Chondrocyte (in vitro differentiated cells): ENCODE data around the gene RAB27A. TPM values are rescaled to one million over a fixed set of nuclear protein-coding genes. Genes with fewer than 3 reads are reported as not detected.

Experiments
- DNase-seq: peaks from one replicate; pipeline ENCODE4 v3.0.0; 2021; ENCODE audit warnings: mixed read lengths, low spot score
- H3K27ac Mint-ChIP-seq: one replicate; pipeline ENCODE4 v1.8.0; 2021; ENCODE audit warnings: mild to moderate bottlenecking, moderate library complexity, mixed read lengths; ENCODE audit not compliant: unreplicated experiment
- H3K27me3 Mint-ChIP-seq: 2 replicates; pipeline ENCODE4 v1.8.0; 2021; ENCODE audit warnings: low read depth, mixed read lengths
- H3K36me3 Mint-ChIP-seq: 2 replicates; pipeline ENCODE4 v1.8.0; 2021; ENCODE audit warnings: low read depth, mixed read lengths
- H3K4me1 Mint-ChIP-seq: 2 replicates; pipeline ENCODE4 v1.8.0; 2021; ENCODE audit warnings: low read depth, mild to moderate bottlenecking, mixed read lengths
- H3K4me3 Mint-ChIP-seq: one replicate; pipeline ENCODE4 v1.8.0; 2021; ENCODE audit warnings: mild to moderate bottlenecking, moderate library complexity, mixed read lengths; ENCODE audit not compliant: unreplicated experiment
- H3K9me3 Mint-ChIP-seq: 2 replicates; pipeline ENCODE4 v1.8.0; 2021; ENCODE audit warnings: low read depth, mixed read lengths
- CTCF ChIP-seq: fragments of 200-600 bp; sonication (generic); IDR thresholded peaks from 2 replicates; pipeline ENCODE4 v1.5.0; 2021; ENCODE audit warnings: antibody characterized with exemption, mild to moderate bottlenecking, moderate library complexity
- long read RNA-seq: library from polyadenylated mRNA; stranded (forward); transcript quantifications from one replicate; pipeline ENCODE4 v2.0.0, GENCODE V29; 2021
- total RNA-seq: library from RNA; stranded (reverse); gene quantifications from 3 replicates; pipeline ENCODE4 v1.2.1, GENCODE V29; 2021

RAB27A gene
- total RNA-seq, result 16.8 to 18.3 TPM (median 17.5 TPM) in 3 replicates
- long read RNA-seq, partial matches to known transcripts, result 0 of 4 reads
- long read RNA-seq, other reads (novel, unspliced or antisense), result 0 of 4 reads

GRCh38 chr15:55289746-55290527, at the start of gene RAB27A:
Gene RAB27A (minus strand): TSS chr15:55289813. CDS start chr15:55234934, 54,879 bp downstream.
- DNase-seq, result no peak
- Mint-ChIP-seq H3K36me3 (no peaks in the 10 kb centered on the region), H3K27me3 (no peaks in the 10 kb centered on the region), H3K27ac (peak within 1 kb of the TSS; percentile 84), H3K4me1 (peaks cover 14% of the 10 kb centered on the region), H3K4me3 (peak within 1 kb of the TSS; percentile 86), H3K9me3 (no peaks in the 10 kb centered on the region)
- no peak for TF ChIP-seq CTCF

- no peaks in the 10 kb centered on the region for H3K9me3 Mint-ChIP-seq
- TF ChIP-seq CTCF, result no peak
- H3K4me3 Mint-ChIP-seq, result no peak overlapping the region
Measured at GRCh38 chr15:55337160-55337559, 47.5 kb upstream of the RAB27A start.

GRCh38 chr15:55334997-55335396, 45.4 kb upstream of the RAB27A start:
- H3K4me3 Mint-ChIP-seq, result no peak overlapping the region
- no peaks in the 10 kb centered on the region for H3K9me3 Mint-ChIP-seq
- no peaks in the 10 kb centered on the region for H3K4me1 Mint-ChIP-seq
- no peak overlapping the region for H3K27ac Mint-ChIP-seq
- peaks cover 11% of the 10 kb centered on the region for H3K36me3 Mint-ChIP-seq
- no peak for TF ChIP-seq CTCF
- no peaks in the 10 kb centered on the region for H3K27me3 Mint-ChIP-seq
- DNase-seq, result no peak

More at GRCh38 chr15:55337160-55337559, 47.5 kb upstream of the RAB27A start:
- H3K4me1 Mint-ChIP-seq, result no peaks in the 10 kb centered on the region
- H3K27ac Mint-ChIP-seq, result no peak overlapping the region
- H3K27me3 Mint-ChIP-seq, result no peaks in the 10 kb centered on the region
- no peak for DNase-seq
- H3K36me3 Mint-ChIP-seq, result peaks cover 9% of the 10 kb centered on the region

GRCh38 chr15:55334371-55334770, 44.8 kb upstream of the RAB27A start:
- H3K9me3 Mint-ChIP-seq, result no peaks in the 10 kb centered on the region
- H3K4me3 Mint-ChIP-seq, result no peak overlapping the region
- no peak for DNase-seq
- H3K27ac Mint-ChIP-seq, result no peak overlapping the region
- no peak for TF ChIP-seq CTCF
- no peaks in the 10 kb centered on the region for H3K27me3 Mint-ChIP-seq
- no peaks in the 10 kb centered on the region for H3K4me1 Mint-ChIP-seq
- peaks cover 9% of the 10 kb centered on the region for H3K36me3 Mint-ChIP-seq

GRCh38 chr15:55327387-55327786, 37.8 kb upstream of the RAB27A start:
- Mint-ChIP-seq H3K4me3 (no peak overlapping the region), H3K27me3 (no peaks in the 10 kb centered on the region), H3K27ac (no peak overlapping the region), H3K9me3 (no peaks in the 10 kb centered on the region), H3K36me3 (peaks cover 5% of the 10 kb centered on the region), H3K4me1 (no peaks in the 10 kb centered on the region)
- TF ChIP-seq CTCF, result no peak
- DNase-seq, result no peak
